RWPE2 (cell line): ENCODE measurements around the gene TM9SF2.

Source experiments
- ATAC-seq: fragments of 200-7000 bp; cut with Tn5 transposase; 3 replicates; pipeline ENCODE4 v1.9.1; 2021; ENCODE audit warnings: low read depth
- DNase-seq: peaks from one replicate; pipeline ENCODE4 v3.0.0-alpha.2; 2020; ENCODE audit warnings: low spot score
- H3K27ac ChIP-seq: fragments of 450-650 bp; 2 replicates; pipeline ENCODE4 v1.5.1; 2017; ENCODE audit warnings: mild to moderate bottlenecking; ENCODE audit not compliant: poor library complexity, severe bottlenecking
- H3K27me3 ChIP-seq: fragments of 250-450 bp; sonication (Bioruptor Pico); 2 replicates; pipeline ENCODE4 v1.5.1; 2021; ENCODE audit warnings: mild to moderate bottlenecking, moderate library complexity; ENCODE audit not compliant: insufficient read depth, poor library complexity, severe bottlenecking
- H3K36me3 ChIP-seq: fragments of 250-450 bp; sonication (Bioruptor Pico); 2 replicates; pipeline ENCODE4 v1.5.1; 2020; ENCODE audit warnings: low read depth, mild to moderate bottlenecking, moderate library complexity
- H3K4me1 ChIP-seq: fragments of 250-450 bp; sonication (Bioruptor Pico); 2 replicates; pipeline ENCODE4 v1.5.1; 2021; ENCODE audit warnings: mild to moderate bottlenecking, moderate library complexity; ENCODE audit not compliant: insufficient read depth, poor library complexity, severe bottlenecking
- H3K4me3 ChIP-seq: fragments of 250-450 bp; sonication (Bioruptor Pico); 2 replicates; pipeline ENCODE4 v1.5.1; 2021; ENCODE audit warnings: mild to moderate bottlenecking, moderate library complexity; ENCODE audit not compliant: severe bottlenecking
- H3K9me3 ChIP-seq: fragments of 250-450 bp; sonication (Bioruptor Pico); 2 replicates; pipeline ENCODE4 v1.5.1; 2021; ENCODE audit warnings: mild to moderate bottlenecking, moderate library complexity; ENCODE audit not compliant: severe bottlenecking
- CTCF ChIP-seq: fragments of 450-650 bp; IDR thresholded peaks from one replicate; pipeline ENCODE4 v1.5.1; 2017; ENCODE audit warnings: mild to moderate bottlenecking, moderate library complexity; ENCODE audit not compliant: poor library complexity, severe bottlenecking

Gene TM9SF2

DNA sequence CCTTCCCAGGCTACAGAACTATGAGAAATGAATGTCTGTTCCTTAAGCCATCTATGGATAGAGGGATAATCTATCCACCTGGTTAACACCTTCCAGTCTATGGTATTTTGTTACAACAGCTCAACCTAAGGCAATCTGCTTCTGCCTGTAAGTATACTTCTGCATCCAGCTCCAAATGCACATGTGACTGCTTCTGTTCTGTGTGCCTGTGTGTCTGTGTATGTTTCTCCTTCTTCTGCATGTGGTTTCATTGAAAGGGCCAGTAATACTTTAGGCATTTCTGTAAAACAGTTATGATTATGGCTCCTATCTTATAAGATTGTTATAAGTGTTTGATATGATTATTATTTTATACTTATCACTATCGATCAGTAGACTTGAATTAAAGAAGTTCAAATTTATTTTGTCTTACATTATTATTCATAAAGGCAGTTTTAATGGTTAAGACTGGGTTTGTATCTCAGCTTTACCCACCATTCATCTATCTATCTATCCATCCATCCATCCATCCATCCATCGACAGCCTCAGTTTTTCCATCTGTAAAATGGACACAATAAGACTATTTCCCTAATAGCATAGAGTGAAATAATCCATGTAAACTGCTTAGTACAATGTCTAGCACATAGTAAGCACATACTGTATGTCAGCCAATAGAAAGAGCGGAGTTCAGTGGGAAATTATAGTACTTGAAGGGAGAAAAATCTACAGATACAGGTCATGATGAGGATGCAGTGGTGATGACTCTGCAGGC is 37.5 kb upstream of the TM9SF2 start:
- TF ChIP-seq CTCF = no peak
- Histone ChIP-seq H3K36me3 (no peaks in the 10 kb centered on the region), H3K4me1 (peaks cover 4% of the 10 kb centered on the region), H3K9me3 (no peaks in the 10 kb centered on the region), H3K27ac (no peak overlapping the region), H3K4me3 (no peak overlapping the region), H3K27me3 (no peaks in the 10 kb centered on the region)
- no peak for ATAC-seq
- no peak for DNase-seq

GRCh38 chr13:99464441-99464949 is 36.8 kb upstream of the TM9SF2 start:
- Histone ChIP-seq H3K4me3 (no peak overlapping the region), H3K9me3 (no peaks in the 10 kb centered on the region), H3K4me1 (peaks cover 4% of the 10 kb centered on the region), H3K27me3 (no peaks in the 10 kb centered on the region), H3K36me3 (no peaks in the 10 kb centered on the region), H3K27ac (no peak overlapping the region)
- no peak for DNase-seq
- TF ChIP-seq CTCF = no peak
- no peak for ATAC-seq

DNA sequence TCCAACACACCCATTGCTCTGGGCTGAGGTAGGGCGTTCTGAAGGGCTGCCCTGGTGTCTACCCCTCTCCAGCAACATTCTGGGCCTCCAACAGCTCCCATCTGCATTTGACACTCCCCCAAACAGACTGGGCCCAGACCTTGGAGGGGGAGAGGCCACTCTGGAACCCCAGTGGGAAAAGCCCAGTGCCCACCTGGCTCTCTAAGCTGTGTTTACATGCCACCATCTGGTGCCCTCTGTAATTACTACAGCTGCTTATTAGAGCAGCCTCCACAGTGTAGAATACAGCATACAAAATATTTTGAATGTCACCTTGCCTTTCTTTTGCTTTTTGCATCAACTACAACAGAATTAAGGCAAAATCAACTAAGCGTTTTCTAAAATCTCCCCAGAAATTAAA is 35.8 kb upstream of the TM9SF2 start:
- Histone ChIP-seq H3K27me3 (no peaks in the 10 kb centered on the region), H3K36me3 (no peaks in the 10 kb centered on the region), H3K4me3 (no peak overlapping the region), H3K27ac (no peak overlapping the region), H3K9me3 (no peaks in the 10 kb centered on the region), H3K4me1 (peaks cover 4% of the 10 kb centered on the region)
- ATAC-seq (no peak), DNase-seq (no peak)
- no peak for TF ChIP-seq CTCF

DNA sequence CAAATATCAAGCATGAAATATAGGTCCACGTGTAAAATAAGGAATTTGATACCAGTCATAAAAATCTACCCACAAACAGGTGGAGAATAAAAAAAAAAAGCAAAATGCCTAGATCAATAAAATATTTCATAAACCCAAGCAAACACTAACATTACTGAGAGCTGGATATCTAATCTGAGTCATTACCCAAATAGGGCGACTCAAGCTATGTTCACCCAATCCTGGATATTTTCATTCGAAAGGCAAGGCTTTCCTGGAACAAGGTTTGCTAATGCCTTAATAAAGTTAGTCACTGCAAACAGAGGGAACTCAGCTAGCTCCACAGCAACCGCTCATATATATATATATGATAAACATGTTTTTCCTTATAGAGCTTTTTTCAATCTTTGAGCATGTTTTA is 33.5 kb upstream of the TM9SF2 start:
- Histone ChIP-seq H3K4me1 (peaks cover 9% of the 10 kb centered on the region), H3K36me3 (no peaks in the 10 kb centered on the region), H3K27ac (no peak overlapping the region), H3K4me3 (no peak overlapping the region), H3K9me3 (no peaks in the 10 kb centered on the region), H3K27me3 (no peaks in the 10 kb centered on the region)
- ATAC-seq (peak; percentile 95), DNase-seq (no peak)
- no peak for TF ChIP-seq CTCF

DNA sequence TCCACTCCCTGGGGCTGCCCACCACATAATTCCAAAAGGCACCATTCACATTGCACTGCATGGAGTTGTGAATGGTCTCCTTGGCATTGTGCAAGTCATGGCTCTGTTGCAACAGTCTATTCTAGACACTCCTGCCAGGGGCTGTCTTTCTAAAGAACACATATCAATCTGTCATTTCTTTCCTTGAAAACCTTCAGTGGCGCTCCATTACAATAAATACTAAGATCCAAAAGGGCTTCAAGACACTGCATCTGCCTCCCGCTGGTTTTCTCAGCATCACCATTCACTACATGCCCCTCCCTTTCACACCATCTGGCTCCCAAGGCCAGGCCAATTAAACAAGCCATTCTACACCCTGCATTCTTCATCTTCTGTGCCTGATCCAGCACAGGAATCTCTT is 32.2 kb upstream of the TM9SF2 start:
- TF ChIP-seq CTCF = no peak
- peaks cover 9% of the 10 kb centered on the region for H3K4me1 ChIP-seq

More for the DNA sequence above, 32.2 kb upstream of the TM9SF2 start:
- H3K27me3 ChIP-seq = no peaks in the 10 kb centered on the region
- no peak for DNase-seq
- ATAC-seq = no peak
- no peaks in the 10 kb centered on the region for H3K9me3 ChIP-seq
- no peak overlapping the region for H3K27ac ChIP-seq
- H3K36me3 ChIP-seq = no peaks in the 10 kb centered on the region
- H3K4me3 ChIP-seq = no peak overlapping the region
